Hippocampal formation (tissue), 2 donors: Measurements from ENCODE around the gene PLXNA4.

Source experiments
- DNase-seq, 2 donors: peaks; one replicate each; lab custom pipeline; 2025; lab: John Stamatoyannopoulos, UW

The PLXNA4 gene

GRCh38 chr7:132504071-132504470 is 72.2 kb downstream of the PLXNA4 start:
- no peak for DNase-seq

- no peak for DNase-seq
Observed at GRCh38 chr7:132503415-132503814, 72.9 kb downstream of the PLXNA4 start.

GRCh38 chr7:132501956-132502355 is 74.3 kb downstream of the PLXNA4 start:
- no peak for DNase-seq

DNA sequence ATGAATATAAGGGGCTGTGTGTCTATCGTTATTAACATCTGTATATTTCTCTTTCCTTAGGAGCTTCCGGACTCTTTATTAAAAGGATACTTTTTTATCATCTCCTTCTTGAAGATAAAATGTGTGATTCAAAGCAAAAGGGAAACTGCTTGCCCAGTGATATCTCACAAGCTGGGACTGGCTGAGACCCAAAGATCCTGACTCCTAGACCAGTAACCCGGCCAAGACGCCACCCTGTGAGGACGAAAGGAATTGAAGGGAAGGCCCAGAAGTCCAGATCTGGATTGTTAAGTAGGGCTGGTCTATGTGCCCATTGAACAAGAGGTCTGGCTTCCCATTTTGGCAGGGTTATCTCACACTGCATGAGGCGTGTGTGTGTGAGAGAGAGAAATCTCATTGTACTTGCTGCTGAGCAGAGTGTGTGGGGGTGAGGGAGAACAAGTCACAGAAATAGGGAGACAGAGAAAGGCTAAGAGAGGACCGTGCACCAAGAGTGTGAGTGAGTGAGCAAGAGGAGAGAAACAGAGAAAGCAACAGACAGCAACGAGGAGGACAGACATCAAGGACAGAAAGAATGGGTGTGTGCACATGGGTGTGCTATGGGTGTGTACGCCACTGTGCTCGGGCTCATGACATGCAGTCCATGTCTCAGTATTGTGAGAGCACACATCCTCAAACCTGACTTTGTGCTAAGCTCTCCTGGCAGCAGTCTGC is 75.4 kb downstream of the PLXNA4 start:
- DNase-seq: no peak

- no peak for DNase-seq
Observed at GRCh38 chr7:132499487-132499886, 76.8 kb downstream of the PLXNA4 start.

GRCh38 chr7:132499065-132499464 is 77.2 kb downstream of the PLXNA4 start:
- DNase-seq: no peak

GRCh38 chr7:132498319-132498718 is 78.0 kb downstream of the PLXNA4 start:
- DNase-seq: no peak

DNA sequence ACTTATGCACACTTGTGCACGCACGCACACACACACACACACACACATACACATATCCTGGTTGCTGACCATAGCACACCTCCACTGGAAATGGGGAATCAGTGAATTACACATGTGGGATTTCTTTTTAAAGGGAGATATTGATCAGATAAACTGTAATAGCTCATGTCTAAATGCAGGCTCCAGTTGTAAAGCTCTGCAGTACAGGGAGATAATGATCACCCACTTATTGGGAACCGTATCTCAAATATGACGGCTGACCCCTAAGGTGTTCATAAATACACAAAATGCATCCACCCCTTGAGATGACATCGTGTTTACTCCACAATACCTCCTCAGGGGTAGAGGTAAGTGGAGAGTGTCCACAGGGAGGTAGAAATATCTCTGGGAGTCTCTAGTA is 79.2 kb downstream of the PLXNA4 start:
- no peak for DNase-seq

GRCh38 chr7:132495936-132496335 is 80.3 kb downstream of the PLXNA4 start:
- DNase-seq: no peak

- DNase-seq: no peak
Observed at GRCh38 chr7:132494474-132494873, 81.8 kb downstream of the PLXNA4 start.

- DNase-seq: no peak
Observed at GRCh38 chr7:132492823-132493445, 83.3 kb downstream of the PLXNA4 start.

GRCh38 chr7:132491391-132491945 is 84.8 kb downstream of the PLXNA4 start:
- no peak for DNase-seq

- DNase-seq: no peak
Observed at GRCh38 chr7:132490474-132490873, 85.8 kb downstream of the PLXNA4 start.

GRCh38 chr7:132489776-132490237 is 86.5 kb downstream of the PLXNA4 start:
- DNase-seq: no peak

GRCh38 chr7:132488634-132489302 is 87.5 kb downstream of the PLXNA4 start:
- no peak for DNase-seq

GRCh38 chr7:132486274-132486610 is 90.0 kb downstream of the PLXNA4 start:
- DNase-seq: no peak

DNA sequence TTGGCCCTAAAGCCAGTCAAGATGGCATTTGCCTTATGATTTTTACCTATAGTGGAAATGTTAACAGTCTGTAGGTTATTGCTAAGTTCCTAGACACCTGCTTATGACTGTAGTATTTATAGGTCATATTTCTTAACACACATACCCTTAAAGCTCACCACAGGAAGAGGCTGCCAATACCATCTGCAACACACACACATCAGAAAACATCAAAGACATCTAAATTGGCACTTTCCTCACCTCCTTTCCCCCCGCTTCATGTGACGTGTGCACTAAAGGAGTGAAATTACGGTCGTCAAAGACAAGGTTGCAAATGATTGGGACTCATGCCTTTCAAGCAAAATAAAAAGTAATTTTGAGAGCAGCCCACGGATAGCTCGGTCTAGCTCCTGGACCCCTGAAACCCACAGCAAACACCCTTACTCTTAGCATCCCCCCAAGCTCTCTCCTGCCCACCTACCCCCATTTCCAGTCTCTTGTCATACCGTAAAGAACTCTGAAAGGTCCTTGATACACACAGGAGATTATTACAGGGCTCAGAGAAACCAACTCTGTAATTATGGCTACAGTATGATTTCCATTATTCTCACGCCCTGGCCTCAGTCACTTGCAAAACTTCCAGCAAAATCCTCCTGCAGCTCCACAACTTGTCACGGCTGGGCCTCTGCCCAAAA is 90.5 kb downstream of the PLXNA4 start:
- DNase-seq: no peak

DNA sequence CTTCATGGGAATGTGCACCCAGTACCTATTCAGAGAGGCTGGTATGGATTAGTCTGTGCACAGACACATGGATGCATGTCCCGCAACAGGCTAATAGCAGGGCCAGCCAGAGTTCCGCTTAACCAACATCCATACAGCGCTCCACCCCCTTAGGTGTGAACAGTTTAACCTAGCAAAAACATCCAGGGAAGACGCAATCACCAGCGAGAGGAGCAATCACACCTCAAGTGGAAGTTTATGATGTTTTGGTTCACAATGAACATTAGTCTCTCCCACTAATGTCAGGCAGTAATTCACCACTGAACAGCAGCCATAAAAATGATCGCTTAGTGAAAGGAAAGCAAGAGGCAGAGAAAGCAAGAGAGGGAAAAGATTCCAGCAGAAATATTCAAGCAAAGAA is 91.1 kb downstream of the PLXNA4 start:
- DNase-seq: no peak

GRCh38 chr7:132482866-132483265 is 93.4 kb downstream of the PLXNA4 start:
- DNase-seq: no peak

- peak in 1 of 2 donors; percentile 13 for DNase-seq
Observed at GRCh38 chr7:132480534-132480933, 95.7 kb downstream of the PLXNA4 start.

- DNase-seq: no peak
Observed at GRCh38 chr7:132476541-132476940, 99.7 kb downstream of the PLXNA4 start.

DNA sequence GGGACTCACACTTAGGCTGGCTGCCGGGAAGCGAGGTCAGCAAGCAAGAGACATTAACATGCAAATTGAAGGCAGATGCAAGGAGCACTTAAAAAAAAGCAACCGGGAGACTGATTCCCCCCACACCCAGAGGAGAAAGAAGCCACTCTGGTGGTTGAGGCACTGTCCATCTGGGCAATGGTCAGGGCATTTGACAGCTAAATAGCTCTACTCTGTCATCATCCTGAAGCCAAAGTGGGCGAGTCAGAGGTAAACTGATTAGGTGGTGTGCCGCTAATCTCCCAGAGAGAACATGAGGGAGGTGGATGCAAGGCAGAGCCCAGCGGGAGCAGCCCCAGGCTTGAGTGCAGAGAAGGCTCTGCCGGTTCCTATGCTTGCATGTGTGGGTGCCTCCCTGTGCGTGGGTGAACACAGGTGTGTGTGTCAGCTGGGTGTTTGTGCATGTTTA is 100.6 kb downstream of the PLXNA4 start:
- no peak for DNase-seq
